ENCODE results near the gene SKIDA1.
"Not testable (repeated sequence)": the region's sequence is repeated elsewhere in the genome, so short reads cannot be mapped to it uniquely, and the experiment has no call there.

SKIDA1 gene

DNA sequence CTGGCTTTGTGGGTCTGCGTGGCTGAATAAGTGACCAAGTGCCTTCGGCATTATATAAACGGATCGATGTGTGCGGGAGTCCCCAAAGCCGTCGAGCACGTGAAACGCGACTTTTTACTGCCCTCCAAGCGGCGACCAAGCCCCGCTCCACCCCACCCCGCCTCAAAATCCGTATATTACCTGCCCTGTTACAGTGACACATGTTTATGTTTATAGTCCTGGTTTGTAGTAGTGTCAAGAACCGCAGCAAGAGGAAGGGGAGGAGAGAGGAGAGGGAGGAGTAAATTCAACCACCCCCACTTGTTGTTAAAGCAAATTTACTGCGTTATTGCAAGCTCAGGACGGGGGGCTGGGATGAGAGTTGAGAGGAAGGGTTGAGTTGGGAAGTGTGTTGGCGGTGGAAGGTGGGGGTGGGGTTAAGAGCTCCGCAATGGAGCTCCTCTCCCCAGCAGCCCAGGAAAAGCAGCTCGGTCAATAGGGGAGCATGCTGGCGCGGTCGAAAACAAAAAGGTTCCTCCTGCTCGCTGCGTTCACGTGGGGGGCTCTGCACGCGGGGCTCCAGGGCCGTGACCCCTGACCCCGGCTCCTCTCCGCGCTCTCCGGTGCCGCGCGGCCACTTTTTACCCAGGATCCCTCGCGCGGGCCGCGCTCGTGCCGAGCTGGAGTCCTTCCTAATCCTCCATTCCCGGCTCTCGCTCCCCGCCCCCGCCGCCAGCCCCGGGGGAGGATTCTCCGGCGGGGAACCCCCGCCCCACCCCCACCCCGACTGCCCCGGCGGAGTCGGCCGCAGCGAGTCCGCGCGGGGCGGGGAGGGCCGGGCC, at the start of gene SKIDA1:
Gene SKIDA1 (minus strand): TSS at position 316 of the 821 bp plus-strand sequence. CDS start 7,860 bp downstream, outside the sequence.
- DNase-seq (ENCODE audit: low spot score): peak; percentile 77

DNA sequence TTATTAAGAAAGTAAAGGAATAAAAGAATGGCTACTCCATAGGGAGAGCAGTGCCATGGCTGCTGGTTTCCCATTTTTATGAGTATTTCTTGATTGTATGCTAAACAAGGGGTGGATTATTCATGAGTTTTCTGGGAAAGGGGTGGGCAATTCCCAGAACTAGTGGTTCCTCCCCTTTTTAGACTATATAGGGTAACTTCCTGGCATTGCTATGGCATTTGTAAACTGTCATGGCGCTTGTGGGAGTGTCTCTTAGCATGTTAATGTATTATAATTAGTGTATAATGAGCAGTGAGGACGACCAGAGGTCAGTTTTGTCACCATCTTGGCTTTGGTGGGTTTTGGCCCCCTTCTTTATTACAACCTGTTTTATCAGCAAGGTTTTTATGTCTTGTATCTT, 49.0 kb upstream of the SKIDA1 start:
- DNase-seq (ENCODE audit: low spot score): not testable (repeated sequence)

DNA sequence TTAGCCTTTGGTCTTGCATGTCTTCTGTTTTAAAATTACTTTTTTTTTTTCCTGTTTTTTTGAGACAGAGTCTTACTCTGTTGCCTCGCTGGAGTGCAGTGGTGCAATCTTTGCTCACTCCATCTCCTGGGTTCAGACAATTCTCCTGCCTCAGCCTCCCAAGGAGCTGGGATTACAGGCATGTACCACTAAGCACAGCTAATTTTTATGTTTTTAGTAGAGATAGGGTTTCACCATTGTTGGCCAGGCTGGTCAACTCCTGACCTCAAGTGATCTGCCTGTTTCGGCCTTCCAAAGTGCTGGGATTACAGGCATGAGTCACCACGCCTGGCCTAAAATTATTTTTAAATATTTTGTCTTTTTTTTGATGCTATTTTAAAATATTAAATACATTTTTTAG, 47.1 kb upstream of the SKIDA1 start:
- DNase-seq (ENCODE audit: low spot score): no peak

DNA sequence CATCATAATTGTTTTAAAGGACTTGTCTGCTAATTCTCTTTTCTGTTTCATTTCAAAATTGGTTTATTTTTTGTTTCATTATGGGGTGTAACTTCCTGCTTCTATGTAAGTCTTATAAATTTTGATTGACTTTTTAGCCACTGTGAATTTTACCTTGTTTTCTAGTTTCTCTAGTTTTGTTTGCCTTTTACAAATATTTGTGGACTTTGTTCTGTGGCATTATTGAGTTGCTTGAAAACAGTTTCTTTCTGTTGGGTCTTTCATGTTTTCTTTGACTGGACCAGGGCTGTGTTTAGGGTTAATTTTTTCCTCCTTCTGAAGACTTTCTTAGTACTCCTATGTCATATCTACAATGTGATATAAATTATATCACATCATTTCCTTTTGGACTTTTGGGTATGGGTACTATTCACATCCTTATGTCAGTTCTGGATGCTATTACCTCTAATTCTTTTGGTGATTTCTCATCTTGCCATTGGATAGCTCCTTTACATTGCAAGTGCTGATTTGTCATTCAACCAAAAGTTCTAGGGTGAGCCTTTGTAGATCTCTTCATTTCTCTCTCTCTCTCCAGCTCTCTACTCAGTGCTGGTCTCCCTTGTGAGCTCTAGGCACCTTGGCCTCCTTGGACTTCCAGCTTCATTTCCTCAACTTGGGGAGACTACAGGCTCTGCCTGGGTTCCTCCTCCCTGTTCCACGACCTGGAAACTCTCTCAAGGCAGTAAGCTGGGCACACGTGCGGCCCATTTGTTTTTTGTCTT, 45.5 kb upstream of the SKIDA1 start:
- no peak for DNase-seq (ENCODE audit: low spot score)

DNA sequence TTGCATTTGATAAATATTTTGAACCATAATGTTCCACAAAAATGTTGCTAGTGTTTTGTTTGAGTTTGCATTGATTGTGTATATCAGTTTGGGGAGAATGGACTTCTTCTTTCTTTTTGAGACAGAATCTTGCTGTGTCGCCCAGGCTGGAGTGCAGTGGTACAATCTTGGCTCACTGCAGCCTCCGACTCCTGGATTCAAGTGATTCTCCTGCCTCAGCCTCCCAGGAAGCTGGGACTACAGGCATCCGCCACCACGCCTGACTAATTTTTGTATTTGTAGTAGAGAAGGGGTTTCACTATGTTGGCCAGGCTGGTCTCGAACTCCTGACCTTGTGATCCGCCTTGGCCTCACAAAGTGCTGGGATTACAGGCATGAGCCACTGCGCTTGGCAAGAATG, 33.5 kb upstream of the SKIDA1 start:
- DNase-seq (ENCODE audit: low spot score): not testable (repeated sequence)

DNA sequence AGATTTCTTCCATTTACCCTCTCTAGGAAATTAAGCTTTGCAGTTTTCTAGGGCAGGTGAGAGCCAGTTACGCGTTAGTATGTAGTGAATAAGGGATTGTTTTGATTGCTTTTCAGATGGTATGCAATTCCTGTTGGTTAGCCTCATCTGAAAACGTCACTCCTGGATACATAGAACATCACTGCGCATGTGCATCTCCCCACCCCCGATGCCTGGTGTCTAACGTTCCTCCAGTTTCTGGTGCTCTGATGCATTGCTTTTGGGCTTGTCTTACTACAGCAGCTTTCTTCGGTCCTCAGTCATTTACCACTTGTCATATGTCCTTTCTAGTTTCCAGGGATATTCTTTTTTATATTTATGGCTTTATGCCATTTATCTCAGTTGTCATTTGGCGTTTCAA, 31.0 kb upstream of the SKIDA1 start:
- no peak for DNase-seq (ENCODE audit: low spot score)

DNA sequence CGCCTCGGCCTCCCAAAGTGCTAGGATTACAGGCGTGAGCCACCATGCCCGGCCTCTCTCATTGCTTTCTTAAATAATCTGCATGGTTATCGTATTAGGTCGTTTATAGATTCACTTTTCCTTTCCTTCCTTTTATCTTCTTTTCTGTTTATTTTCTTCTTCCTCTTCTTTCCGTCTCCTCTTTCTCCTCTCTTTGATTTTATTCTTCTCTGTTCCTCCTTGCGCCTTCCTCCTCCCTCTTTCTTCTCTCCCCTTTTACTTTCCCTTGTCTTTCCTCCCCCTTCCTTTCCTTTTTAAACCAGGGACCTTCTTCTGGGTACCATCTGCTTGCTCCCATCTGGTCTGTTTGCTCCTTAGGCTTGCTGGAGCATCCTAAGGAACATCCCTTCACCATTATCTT, 27.2 kb upstream of the SKIDA1 start:
- DNase-seq (ENCODE audit: low spot score): no peak

DNA sequence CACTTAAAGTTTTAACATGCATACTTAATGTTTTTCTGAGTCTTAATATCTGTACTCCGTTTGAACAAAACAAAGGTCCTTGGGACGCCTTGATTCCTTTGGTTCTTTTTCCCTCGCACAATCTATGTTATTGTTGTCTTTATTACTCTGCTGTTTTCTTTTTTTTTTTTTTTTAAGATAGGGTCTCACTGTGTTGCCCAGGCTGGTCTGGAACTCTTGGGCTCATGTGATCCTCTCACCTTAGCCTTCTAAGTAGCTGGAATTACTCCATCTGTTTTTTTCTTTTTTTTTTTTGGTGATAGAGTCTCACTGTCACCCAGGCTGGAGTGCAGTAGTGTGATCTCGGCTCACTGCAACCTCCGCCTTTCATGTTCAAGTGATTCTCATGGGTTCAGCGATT, 21.8 kb upstream of the SKIDA1 start:
- DNase-seq (ENCODE audit: low spot score): no peak

DNA sequence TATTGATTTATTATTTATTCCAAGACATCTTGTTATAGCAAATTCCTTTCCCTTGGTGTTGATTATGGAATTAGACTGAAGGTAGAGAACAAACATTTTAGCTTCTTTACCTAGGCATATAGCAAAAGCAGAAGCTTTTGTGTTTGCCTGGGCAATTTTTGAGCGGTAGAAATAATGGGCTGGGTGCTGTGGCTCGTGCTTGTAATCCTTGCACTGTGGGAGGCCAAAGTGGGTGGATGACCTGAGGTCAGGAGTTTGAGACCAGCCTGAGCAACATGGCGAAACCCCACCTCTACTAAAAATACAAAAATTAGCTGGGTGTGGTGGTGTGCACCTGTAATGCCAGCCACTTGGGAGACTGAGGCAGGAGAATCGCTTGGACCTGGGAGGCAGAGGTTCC, 15.2 kb upstream of the SKIDA1 start:
- DNase-seq (ENCODE audit: low spot score): not testable (repeated sequence)

DNA sequence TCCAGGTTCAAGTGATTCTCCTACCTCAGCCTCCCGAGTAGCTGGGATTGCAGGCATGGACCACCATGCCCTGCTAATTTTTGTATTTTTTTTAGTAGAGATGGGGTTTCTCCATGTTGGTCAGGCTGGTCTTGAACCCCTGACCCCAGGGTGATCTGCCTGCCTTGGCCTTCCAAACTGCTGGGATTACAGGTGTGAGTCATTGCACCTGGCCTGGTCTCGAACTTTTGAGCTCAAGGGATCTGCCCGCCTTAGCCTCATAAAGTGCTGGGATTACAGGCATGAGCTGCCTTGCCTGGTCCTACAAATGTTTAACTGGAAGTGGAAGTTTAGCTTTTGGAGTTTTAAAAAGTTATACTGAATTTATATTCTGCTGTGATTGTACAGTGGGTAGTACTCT, 11.4 kb upstream of the SKIDA1 start:
- no peak for DNase-seq (ENCODE audit: low spot score)

DNA sequence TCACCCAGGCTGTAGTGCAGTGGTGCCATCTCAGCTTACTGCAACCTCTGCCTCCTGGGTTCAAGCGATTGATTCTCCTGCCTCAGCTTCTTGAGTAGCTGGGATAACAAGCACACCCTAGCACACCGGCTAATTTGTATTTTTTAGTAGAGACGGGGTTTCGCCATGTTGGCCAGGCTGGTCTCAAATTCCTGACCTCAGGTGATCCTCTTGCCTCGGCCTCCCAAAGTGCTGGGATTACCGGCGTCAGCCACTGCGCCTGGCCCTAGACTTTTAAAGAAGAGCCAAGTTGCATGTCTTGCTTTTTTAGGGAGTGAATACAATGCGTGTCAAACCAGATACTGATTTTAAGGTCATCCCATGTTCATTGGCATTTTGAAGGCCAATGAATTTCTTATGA, 10.5 kb upstream of the SKIDA1 start:
- DNase-seq (ENCODE audit: low spot score): not testable (repeated sequence)

DNA sequence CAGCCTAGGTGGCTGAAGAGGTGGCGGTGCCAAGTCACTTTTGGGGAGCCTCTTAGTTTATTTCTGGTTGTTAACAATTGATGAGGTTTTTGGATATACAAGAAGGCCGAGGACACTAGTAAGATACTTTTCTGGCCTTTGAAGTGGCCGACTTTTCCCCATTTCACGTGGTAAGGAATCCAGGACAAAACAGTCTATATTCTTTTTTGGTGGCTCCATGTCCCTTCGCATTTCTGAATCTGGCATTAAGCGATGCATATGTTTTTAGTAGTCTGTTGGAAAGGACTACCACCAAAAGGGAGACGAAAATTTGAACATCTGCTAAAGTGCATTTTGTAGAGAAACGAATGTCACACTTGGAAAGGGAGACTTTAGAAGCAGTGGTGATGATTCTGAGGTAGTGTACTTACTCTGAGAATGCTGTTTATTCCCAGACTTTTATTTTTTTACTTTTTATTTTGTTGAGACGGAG, 10.0 kb upstream of the SKIDA1 start:
- no peak for DNase-seq (ENCODE audit: low spot score)

DNA sequence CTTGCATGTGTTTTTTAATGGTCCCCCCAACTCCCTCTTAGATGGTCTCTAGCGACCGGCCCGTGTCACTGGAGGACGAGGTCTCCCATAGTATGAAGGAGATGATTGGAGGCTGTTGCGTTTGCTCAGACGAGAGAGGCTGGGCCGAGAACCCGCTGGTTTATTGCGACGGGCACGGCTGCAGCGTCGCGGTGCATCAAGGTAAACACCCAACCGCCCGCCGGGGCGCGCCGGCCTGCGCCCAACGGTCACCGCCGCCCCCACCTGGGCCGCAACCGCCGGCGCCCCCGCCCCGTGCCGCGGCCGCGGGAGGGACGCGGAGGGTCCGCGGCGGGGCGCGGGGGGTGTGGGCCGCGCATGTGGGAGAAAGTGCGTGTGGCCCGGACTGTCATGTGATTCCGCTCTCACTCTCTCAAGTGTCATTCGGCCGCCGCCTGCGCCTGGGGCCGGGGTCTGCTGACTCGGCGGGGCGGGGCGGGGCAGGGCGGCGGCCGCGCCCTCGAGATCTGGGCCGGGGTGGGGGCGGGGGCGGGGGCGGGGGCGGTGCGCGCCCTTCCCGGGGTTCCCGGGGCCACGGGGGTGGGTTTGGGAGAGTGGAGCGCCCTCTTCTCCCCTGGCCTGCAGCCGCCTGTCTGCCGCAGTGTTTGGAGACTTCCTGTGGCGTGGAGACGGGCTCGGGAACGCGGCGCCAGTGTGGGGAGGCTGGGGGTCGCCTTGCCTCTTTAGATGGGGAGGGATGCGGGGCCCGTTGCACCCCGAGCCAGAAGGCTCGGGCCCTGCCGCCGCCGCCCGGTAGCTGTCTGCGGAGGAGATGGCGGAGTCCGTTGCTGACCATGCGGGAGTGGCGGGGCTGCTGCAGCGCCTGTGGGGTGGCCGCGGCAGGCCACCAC, 9.4 kb upstream of the SKIDA1 start:
- DNase-seq (ENCODE audit: low spot score): peak; percentile 54

DNA sequence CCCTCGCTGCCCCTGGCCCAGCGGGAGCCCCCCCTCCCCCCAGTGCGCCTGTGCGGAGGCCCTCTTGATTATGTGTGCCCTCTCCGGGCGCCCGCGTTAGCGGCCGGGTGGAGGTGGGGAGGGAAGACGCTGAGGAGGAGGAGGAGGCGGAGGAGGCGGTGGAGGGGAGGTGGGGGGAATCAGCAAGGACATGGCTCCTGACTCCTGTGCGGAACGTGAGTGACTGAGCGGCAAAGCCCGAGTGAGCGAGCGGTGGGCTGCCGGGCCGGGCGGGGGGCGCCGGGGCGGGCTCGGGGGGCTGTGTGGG, 8.8 kb upstream of the SKIDA1 start:
- DNase-seq (ENCODE audit: low spot score): no peak

DNA sequence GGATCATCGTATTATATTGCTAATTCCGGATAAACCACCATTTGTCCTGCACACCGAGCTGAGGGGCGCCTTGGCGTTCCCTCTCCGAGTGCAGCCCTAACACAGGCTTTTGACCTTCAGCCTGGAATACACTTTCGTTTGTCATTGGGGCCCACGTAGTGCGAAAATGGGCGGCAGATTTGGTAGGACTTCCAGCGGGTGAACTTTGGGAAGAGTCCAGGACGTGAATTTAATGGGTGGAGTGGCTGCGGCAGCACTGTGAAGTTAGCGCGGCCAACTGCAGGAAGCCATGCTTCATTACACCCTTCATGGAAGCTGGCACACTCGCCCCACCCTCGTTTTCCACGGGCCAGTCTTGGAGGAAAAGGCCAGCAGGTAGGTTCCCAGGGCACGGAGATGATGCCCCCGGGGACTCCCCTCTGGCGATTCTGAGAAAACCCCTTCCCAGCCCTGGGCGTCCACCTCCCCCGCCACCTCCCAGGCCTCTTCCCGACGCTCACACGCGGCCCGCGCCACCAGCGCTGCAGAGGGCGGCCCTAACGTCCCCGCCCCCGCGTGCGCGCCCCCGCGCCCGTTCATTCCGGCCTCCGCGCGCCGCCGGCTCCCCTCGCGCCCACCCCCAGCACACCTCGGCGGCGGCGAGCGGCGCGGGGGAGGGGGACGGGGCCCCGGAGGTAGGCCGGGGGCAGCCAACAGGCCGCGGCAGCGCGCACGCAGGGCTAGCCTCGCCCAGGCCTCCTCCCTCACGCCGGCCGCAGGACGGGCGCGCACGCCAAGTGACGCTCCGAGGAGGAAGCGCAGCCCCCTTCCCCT, 8.2 kb upstream of the SKIDA1 start, which contains the start of gene MLLT10:
Gene MLLT10 (plus strand): TSS at position 766 of the 813 bp plus-strand sequence. CDS start 413 bp downstream, outside the sequence.
- peak; percentile 92 for DNase-seq (ENCODE audit: low spot score)

DNA sequence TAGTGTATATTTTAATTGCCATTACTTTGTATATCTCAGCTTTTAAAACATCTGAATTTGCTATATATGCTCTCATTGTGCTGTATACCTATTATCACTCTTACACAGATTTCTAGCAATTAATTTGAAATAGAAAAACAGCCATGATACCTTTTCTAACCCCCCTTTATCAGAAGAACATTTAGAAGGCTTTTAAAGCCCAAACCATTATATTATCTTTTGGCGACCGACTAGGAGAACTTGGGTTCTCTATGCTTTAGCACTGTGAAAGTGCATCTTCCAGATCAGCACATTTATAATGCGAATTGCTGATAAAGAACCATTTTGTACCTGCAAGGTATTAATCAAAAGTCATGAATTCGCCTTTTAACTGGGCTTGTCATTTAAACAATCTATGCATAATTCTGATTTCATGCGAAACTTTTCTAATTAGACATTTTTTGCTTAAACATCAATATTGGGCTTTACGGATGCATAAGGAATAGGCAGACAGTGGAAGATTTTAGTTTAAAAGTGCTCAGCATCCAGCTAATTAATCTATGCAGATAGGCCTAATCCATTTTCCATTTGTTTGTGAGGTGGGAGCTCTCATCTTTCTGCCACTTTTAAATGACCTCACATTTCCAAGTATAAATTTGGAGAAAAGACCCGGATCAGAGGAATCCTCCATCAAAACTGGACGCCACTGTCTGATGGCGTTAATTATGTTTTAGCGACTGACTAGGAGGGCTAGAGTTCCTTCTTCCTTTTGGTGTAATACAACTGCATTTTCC, 7.4 kb upstream of the SKIDA1 start:
- peak; percentile 15 for DNase-seq (ENCODE audit: low spot score)

DNA sequence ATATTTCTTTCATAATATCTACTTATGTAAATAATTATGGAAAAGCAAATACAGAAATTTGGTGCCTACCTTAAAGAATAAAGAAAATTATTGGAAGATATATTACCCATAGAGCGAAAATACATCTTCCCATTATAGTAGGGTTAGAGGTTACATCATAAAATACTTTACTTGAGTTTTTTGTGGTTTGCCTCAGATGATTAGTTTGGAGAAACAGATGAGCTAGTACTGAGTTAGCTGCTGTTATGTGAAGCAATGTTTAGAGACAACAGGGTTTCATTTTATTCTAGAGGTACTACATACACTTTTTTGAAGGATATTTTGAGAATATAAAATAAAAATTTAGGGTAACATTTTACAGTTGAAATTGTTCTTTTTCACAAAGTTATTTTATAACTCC, 5.7 kb upstream of the SKIDA1 start:
- DNase-seq (ENCODE audit: low spot score): no peak

DNA sequence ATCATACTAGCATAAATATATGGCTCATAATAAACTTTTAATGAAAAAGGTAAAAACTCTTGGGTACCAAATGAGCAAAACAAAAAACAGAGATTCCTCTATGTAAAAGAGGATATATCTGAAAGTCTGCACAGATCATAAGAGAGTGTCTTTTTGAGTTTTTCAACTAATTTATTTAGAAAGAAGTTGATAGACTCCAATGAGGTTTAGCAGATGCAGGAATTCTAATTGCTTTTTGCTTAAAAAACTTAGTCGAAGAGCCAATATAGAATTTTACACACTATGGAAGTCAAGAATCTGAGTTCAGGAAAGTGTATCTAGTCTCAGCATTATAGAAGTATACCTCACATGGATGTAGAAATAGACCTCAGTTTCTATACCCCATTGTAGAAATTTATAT, 5.2 kb upstream of the SKIDA1 start:
- DNase-seq (ENCODE audit: low spot score): no peak

DNA sequence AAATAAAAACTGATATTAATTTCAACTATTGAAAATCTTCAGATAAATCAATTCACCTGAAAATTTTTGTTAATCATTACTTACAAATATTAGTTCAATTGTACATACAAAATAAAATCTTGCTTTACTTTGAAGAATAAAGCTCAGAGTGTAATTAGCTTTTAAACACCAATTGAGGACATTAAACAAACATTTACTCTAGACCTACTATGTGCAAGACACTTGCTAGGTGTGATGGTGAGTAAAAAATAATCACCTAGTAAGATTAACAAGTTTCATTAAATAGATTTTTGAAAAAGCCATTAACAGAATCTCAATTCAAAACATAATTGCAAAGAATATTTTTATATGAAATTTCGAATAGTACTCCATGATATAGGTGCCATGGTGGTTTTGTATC, 4.7 kb upstream of the SKIDA1 start:
- DNase-seq (ENCODE audit: low spot score): no peak

DNA sequence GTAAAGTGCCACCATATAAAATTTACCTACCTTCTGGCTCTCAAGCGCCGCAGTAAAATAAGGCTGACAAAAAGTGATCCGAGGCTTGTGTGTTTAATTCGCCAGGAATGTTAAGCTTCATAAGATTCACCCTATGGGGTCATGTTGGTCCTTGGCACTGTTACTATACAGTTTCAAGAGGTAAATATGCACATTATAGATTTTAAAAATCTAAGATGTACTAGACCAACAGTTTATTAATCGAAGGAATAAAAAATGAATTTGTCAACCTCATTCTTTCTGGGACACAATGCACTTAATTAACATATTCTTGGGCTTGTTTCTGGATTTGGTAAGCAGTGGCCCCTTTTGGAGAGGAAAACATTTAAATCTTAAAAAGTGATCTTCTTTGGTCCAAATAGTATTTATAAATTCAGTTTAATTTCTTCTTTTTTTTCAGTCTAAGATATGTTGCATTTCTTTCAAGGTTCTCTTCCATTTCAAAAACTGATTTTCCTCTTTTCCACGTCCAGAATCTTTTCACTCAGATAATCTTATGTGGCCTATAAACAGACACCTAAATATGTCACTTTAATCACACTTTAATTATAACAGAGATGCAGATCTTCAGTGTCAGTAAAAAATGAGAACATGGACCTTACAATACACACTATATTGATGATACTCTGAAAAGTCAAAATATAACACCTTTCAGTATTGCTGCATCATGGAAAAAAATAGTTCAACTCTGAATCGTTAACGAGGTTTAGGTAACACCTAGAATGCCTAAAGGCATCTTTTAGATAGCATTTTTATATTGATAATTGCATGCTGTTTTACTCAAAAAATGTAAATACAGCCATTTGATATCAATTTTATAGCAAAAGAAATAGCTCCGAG, 3.8 kb upstream of the SKIDA1 start:
- DNase-seq (ENCODE audit: low spot score): no peak

Measured in LoVo (cell line).